Measurements from ENCODE around the gene TLN1.

DNA sequence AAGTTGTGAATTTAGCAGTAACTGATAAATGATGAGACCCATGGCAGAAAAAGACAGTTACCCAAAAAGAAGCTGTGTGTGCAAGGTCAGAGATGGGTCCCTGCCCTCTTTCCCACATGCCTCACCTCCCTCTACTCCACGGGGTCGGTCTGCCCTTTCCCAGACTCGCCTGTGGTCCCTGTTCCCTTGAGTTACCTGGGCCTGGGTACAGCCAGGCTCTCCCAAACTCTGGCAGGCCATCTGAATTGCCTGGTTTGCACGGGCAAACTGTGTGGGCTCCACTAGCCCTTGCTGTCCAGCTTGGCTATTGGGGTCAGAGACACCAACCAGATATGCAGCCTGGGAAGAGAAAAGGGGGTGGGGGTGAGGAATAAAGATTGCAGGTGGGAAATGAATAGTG, 23.8 kb downstream of the TLN1 start:
- TF ChIP-seq, protein P1, sequence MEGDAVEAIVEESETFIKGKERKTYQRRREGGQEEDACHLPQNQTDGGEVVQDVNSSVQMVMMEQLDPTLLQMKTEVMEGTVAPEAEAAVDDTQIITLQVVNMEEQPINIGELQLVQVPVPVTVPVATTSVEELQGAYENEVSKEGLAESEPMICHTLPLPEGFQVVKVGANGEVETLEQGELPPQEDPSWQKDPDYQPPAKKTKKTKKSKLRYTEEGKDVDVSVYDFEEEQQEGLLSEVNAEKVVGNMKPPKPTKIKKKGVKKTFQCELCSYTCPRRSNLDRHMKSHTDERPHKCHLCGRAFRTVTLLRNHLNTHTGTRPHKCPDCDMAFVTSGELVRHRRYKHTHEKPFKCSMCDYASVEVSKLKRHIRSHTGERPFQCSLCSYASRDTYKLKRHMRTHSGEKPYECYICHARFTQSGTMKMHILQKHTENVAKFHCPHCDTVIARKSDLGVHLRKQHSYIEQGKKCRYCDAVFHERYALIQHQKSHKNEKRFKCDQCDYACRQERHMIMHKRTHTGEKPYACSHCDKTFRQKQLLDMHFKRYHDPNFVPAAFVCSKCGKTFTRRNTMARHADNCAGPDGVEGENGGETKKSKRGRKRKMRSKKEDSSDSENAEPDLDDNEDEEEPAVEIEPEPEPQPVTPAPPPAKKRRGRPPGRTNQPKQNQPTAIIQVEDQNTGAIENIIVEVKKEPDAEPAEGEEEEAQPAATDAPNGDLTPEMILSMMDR (conservative IDR thresholded peaks at IDR 0.05; ENCODE audit: low read depth, low read length), result no peak
- no peak for TF ChIP-seq EZH2 (IDR thresholded peaks at IDR 0.05; ENCODE audit: borderline replicate concordance, low read depth, low read length, poor library complexity, severe bottlenecking)

Measured in A673 (cell line).